Measurements from ENCODE around the gene ALKAL2. TPM values are rescaled to one million over a fixed set of nuclear protein-coding genes. Genes with fewer than 3 reads are reported as not detected.
A peak's percentile ranks its signal among the peaks of the same experiment; 100 is the strongest.

Gene ALKAL2
- total and polyA plus RNA-seq, 2 of the 13 experiments (the other 11 are each of a cell fraction or from before 2014, with no cell fraction given), result 0.22 to 1.7 TPM

DNA sequence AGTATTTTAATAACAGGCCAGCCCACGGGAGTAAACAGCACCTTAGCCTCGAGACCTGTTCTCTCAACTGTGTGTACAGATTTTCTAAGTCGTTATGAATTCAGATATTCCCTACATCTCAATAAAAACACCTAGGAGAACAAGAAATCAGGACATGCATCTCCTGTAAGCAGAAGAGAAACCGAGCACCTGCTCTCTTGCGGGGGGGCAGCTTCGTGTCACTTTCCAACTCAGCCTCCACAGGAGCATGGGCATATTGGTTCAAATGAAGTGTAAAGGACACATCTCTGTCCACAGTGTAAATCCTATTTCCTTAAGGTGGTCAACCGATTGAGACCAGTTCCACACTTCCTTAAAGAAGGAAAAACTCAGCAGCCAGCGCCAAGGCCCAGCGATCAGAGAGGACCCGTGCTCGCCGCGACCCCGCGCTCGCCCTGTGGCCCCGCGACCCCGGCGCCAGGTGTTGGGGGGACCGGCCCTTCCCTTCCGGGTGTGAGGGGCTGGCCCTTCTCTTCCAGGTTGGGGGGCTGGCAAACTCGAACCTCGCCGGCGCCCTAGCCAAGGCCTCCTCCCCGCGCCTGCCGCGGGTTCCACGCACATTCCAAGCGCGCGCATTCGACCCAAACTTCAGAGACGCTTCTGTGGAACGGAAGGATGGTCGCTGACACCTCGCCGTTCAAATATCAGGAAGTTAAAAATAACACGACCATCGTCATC is 24.7 kb downstream of the ALKAL2 start (continued):
- TF ChIP-seq ZNF589 (CRISPR knock-in tag; conservative IDR thresholded peaks at IDR 0.05), result no peak
- TF ChIP-seq ZNF773 (CRISPR knock-in tag; IDR thresholded peaks at IDR 0.05; ENCODE audit: borderline replicate concordance), result no peak
- no peak for TF ChIP-seq ZZZ3 (CRISPR knock-in tag; IDR thresholded peaks at IDR 0.05; ENCODE audit: borderline replicate concordance)
- no peak for TF ChIP-seq ZNF549 (CRISPR knock-in tag; IDR thresholded peaks at IDR 0.05)
- no peak for TF ChIP-seq GTF2F1 (IDR thresholded peaks at IDR 0.05; ENCODE audit: low read length)
- no peak for TF ChIP-seq FOXM1 (CRISPR knock-in tag; IDR thresholded peaks at IDR 0.05)
- TF ChIP-seq EHMT2 (IDR thresholded peaks at IDR 0.05; ENCODE audit: borderline replicate concordance, low read depth, low read length), result no peak
- TF ChIP-seq, protein P1, sequence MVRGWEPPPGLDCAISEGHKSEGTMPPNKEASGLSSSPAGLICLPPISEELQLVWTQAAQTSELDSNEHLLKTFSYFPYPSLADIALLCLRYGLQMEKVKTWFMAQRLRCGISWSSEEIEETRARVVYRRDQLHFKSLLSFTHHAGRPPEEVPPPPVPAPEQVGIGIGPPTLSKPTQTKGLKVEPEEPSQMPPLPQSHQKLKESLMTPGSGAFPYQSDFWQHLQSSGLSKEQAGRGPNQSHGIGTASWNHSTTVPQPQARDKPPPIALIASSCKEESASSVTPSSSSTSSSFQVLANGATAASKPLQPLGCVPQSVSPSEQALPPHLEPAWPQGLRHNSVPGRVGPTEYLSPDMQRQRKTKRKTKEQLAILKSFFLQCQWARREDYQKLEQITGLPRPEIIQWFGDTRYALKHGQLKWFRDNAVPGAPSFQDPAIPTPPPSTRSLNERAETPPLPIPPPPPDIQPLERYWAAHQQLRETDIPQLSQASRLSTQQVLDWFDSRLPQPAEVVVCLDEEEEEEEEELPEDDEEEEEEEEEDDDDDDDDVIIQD (CRISPR knock-in tag; IDR thresholded peaks at IDR 0.05; ENCODE audit: low read depth), result peak; percentile 9
- TF ChIP-seq TCF12 (IDR thresholded peaks at IDR 0.05), result no peak
- no peak for TF ChIP-seq TCF12 (CRISPR knock-in tag; IDR thresholded peaks at IDR 0.05)
- no peak for TF ChIP-seq ZNF660 (CRISPR knock-in tag; IDR thresholded peaks at IDR 0.05; ENCODE audit: borderline replicate concordance, low read depth)
- no peak for TF ChIP-seq ZNF709 (CRISPR knock-in tag; IDR thresholded peaks at IDR 0.05)
- TF ChIP-seq, protein P2, sequence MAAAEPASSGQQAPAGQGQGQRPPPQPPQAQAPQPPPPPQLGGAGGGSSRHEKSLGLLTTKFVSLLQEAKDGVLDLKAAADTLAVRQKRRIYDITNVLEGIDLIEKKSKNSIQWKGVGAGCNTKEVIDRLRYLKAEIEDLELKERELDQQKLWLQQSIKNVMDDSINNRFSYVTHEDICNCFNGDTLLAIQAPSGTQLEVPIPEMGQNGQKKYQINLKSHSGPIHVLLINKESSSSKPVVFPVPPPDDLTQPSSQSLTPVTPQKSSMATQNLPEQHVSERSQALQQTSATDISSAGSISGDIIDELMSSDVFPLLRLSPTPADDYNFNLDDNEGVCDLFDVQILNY (CRISPR knock-in tag; conservative IDR thresholded peaks at IDR 0.05), result no peak
- TF ChIP-seq ZNF550 (CRISPR knock-in tag; IDR thresholded peaks at IDR 0.05; ENCODE audit: borderline replicate concordance), result no peak
- no peak for TF ChIP-seq FOXA1 (IDR thresholded peaks at IDR 0.05)
- TF ChIP-seq FOXA1 (CRISPR knock-in tag; IDR thresholded peaks at IDR 0.05), result peak; percentile 43; the same call in 1 of the 2 replicates
- TF ChIP-seq ZNF501 (CRISPR knock-in tag; IDR thresholded peaks at IDR 0.05), result no peak
- TF ChIP-seq KDM6A (CRISPR knock-in tag; IDR thresholded peaks at IDR 0.05; ENCODE audit: low read depth), result no peak
- 0 out of 2 replicates have a peak, but pooled peaks have one; percentile 9 for TF ChIP-seq IRF9 (CRISPR knock-in tag; IDR thresholded peaks at IDR 0.05; ENCODE audit: borderline replicate concordance)
- TF ChIP-seq IKZF1 (IDR thresholded peaks at IDR 0.05), result no peak
- TF ChIP-seq ELF4 (CRISPR knock-in tag; IDR thresholded peaks at IDR 0.05; ENCODE audit: borderline replicate concordance), result no peak
- TF ChIP-seq FOSL2 (CRISPR knock-in tag; IDR thresholded peaks at IDR 0.05), result no peak
- TF ChIP-seq SKIL (CRISPR knock-in tag; IDR thresholded peaks at IDR 0.05; ENCODE audit: borderline replicate concordance), result no peak
- TF ChIP-seq NCOA5 (CRISPR knock-in tag; IDR thresholded peaks at IDR 0.05), result no peak
- no peak for TF ChIP-seq MXD3 (CRISPR knock-in tag; IDR thresholded peaks at IDR 0.05)
- TF ChIP-seq CREB1 (IDR thresholded peaks at IDR 0.05), result no peak
- TF ChIP-seq CREB1 (CRISPR knock-in tag; IDR thresholded peaks at IDR 0.05), result no peak
- TF ChIP-seq MXI1 (IDR thresholded peaks at IDR 0.05; ENCODE audit: borderline replicate concordance, low read depth, low read length), result no peak

All from HepG2 (cell line).